ENCODE data around the gene PHF2. TPM values are rescaled to one million over a fixed set of nuclear protein-coding genes. Genes with fewer than 3 reads are reported as not detected.

PHF2 gene
- total RNA-seq, 1 experiment from 2014 or later: 26.3 TPM

DNA sequence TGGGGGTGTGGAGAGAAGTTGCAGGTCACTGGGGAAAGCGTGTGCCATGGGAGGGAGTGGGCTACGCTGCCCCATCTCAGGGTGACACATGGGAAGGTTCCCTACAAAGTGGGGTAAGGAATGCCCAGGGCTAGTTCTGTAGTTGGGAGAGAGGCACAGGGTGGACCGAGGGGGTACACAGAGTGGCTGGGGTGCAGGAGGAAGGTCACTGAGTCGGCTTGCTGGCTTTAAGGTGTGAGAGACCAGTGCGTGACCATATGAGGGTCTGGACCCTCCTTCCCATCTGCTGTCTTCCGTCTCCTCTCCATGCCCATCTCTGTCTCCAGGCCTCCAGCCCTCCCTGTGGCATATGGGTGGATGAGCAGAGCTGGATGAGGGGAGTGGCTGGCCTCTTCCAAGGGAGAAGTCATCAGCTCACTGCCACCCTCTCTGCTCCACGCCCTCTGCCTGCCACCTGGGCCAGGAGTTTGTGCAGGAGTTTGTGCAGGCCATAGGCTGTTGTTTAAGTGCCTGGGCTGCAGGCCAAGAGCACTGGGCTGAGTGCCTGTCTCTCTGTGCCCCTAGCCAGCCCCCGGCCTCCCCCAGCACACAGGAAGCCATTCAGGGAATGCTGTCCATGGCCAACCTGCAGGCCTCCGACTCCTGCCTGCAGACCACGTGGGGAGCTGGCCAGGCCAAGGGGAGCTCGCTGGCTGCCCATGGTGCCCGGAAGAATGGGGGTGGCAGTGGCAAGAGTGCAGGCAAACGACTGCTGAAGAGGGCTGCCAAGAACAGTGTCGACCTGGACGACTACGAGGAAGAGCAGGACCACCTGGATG, 96.8 kb downstream of the PHF2 start:
- TF ChIP-seq EZH2 (IDR thresholded peaks at IDR 0.05; ENCODE audit: low read depth): no peak
- TF ChIP-seq, protein P1, sequence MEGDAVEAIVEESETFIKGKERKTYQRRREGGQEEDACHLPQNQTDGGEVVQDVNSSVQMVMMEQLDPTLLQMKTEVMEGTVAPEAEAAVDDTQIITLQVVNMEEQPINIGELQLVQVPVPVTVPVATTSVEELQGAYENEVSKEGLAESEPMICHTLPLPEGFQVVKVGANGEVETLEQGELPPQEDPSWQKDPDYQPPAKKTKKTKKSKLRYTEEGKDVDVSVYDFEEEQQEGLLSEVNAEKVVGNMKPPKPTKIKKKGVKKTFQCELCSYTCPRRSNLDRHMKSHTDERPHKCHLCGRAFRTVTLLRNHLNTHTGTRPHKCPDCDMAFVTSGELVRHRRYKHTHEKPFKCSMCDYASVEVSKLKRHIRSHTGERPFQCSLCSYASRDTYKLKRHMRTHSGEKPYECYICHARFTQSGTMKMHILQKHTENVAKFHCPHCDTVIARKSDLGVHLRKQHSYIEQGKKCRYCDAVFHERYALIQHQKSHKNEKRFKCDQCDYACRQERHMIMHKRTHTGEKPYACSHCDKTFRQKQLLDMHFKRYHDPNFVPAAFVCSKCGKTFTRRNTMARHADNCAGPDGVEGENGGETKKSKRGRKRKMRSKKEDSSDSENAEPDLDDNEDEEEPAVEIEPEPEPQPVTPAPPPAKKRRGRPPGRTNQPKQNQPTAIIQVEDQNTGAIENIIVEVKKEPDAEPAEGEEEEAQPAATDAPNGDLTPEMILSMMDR (conservative IDR thresholded peaks at IDR 0.05): no peak
- H3K27ac ChIP-seq: no peak overlapping the region
- H3K4me2 ChIP-seq: no peak overlapping the region
- ChIA-PET CTCF (no interaction called here), POLR2A (ENCODE audit: unreplicated experiment) (no interaction called here)
- intact Hi-C loops (cut with micrococcal nuclease; ENCODE audit: unreplicated experiment): no loop called here
- no peak overlapping the region for H2AFZ ChIP-seq
- no TSS peak for BruUV-seq (replicated peaks)
- H3K27me3 ChIP-seq (ENCODE audit: insufficient read depth, low read depth): no peaks in the 10 kb centered on the region
- no peaks in the 10 kb centered on the region for H4K20me1 ChIP-seq (ENCODE audit: insufficient read depth)
- H3F3A ChIP-seq (ENCODE audit: insufficient read depth, low read depth): no peaks in the 10 kb centered on the region
- no peaks in the 10 kb centered on the region for H3K4me1 ChIP-seq (replicated peaks; ENCODE audit: insufficient read depth)
- no peak for DNase-seq
- no peaks in the 10 kb centered on the region for H3K9me3 ChIP-seq (ENCODE audit: insufficient read depth, low read depth)
- no peaks in the 10 kb centered on the region for H3K9me2 ChIP-seq (ENCODE audit: insufficient read depth)
- no peaks in the 10 kb centered on the region for H3K79me2 ChIP-seq (ENCODE audit: low read depth)
- H3K4me3 ChIP-seq: no peak overlapping the region
- H3K36me3 ChIP-seq (ENCODE audit: low read depth): no peaks in the 10 kb centered on the region

DNA sequence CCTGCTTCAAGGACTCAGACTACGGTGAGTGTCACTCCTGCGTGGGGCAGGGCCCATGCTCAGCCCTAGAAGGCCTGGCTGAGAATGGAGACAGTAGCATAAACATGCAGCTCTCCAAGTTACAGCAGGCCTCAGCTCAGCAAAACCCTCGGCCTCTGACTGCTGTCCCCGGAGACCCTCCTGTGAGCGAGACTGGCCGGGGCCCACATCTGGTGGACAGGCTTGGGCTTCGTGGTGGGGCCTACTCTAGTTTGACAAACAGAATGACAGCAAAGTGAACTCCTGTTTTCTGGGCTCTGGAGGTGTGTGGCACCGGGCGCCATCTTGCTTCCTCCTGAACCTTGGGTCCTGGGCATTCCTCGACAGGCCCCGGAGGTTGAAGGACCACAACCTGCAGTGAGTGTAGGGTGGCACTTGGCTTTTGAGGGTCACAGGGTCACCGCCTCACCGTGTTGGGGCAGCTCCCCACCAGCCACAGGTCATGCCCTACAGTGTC, 97.5 kb downstream of the PHF2 start:
- Histone ChIP-seq H2AFZ (no peak overlapping the region), H3K36me3 (ENCODE audit: low read depth) (no peaks in the 10 kb centered on the region), H4K20me1 (ENCODE audit: insufficient read depth) (no peaks in the 10 kb centered on the region), H3F3A (ENCODE audit: insufficient read depth, low read depth) (no peaks in the 10 kb centered on the region), H3K4me1 (replicated peaks; ENCODE audit: insufficient read depth) (no peaks in the 10 kb centered on the region), H3K27me3 (ENCODE audit: insufficient read depth, low read depth) (no peaks in the 10 kb centered on the region), H3K79me2 (ENCODE audit: low read depth) (no peaks in the 10 kb centered on the region), H3K9me2 (ENCODE audit: insufficient read depth) (no peaks in the 10 kb centered on the region), H3K4me2 (no peak overlapping the region), H3K9me3 (ENCODE audit: insufficient read depth, low read depth) (no peaks in the 10 kb centered on the region), H3K27ac (no peak overlapping the region), H3K4me3 (no peak overlapping the region)
- no peak for TF ChIP-seq EZH2 (IDR thresholded peaks at IDR 0.05; ENCODE audit: low read depth)
- TF ChIP-seq, protein P1 (conservative IDR thresholded peaks at IDR 0.05): no peak
- intact Hi-C loops (cut with micrococcal nuclease; ENCODE audit: unreplicated experiment): no loop called here
- no peak for DNase-seq
- CTCF ChIA-PET: no interaction called here
- POLR2A ChIA-PET (ENCODE audit: unreplicated experiment): no interaction called here
- BruUV-seq (replicated peaks): no TSS peak

DNA sequence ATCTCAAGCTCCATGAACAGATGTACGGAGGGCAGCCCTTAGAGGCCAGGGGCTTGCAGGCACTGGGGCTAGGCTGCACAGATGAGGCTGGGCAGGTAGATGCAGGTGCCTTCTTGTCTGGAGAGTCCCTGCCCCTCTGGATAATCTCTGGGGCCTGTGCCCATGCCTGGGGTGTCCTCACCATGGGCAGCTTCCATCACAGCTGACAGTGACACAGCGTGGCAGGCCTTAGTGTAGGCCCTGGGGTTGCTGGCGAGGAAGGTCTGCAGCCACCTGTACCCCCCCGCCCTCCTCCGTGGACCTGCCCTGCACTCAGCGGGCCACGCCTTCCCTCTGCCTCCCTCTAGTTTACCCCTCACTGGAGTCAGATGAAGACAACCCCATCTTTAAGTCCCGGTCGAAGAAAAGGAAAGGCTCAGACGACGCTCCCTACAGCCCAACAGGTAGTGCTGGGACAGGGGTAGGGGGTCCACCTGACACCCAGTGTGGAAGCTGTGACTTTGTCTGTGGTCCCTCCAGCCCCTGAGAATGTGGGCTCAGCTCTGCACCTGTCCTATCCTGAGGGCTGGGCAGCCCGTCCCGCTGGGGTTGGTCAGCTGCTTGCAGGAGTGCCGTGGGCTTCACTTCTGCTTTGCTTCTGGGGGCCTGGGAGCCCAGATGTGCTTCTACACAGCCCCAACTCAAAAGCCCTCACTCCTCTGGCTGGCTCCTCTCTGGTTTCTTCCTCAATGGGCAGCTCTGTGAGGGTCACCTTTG, 98.4 kb downstream of the PHF2 start:
- Histone ChIP-seq H3K27ac (no peak overlapping the region), H3K79me2 (ENCODE audit: low read depth) (no peaks in the 10 kb centered on the region), H3K4me3 (no peak overlapping the region), H3K4me1 (replicated peaks; ENCODE audit: insufficient read depth) (no peaks in the 10 kb centered on the region), H2AFZ (no peak overlapping the region), H3F3A (ENCODE audit: insufficient read depth, low read depth) (no peaks in the 10 kb centered on the region), H3K27me3 (ENCODE audit: insufficient read depth, low read depth) (no peaks in the 10 kb centered on the region), H4K20me1 (ENCODE audit: insufficient read depth) (no peaks in the 10 kb centered on the region), H3K9me2 (ENCODE audit: insufficient read depth) (no peaks in the 10 kb centered on the region), H3K9me3 (ENCODE audit: insufficient read depth, low read depth) (no peaks in the 10 kb centered on the region), H3K36me3 (ENCODE audit: low read depth) (no peaks in the 10 kb centered on the region), H3K4me2 (no peak overlapping the region)
- no peak for TF ChIP-seq EZH2 (IDR thresholded peaks at IDR 0.05; ENCODE audit: low read depth)
- TF ChIP-seq, protein P1 (conservative IDR thresholded peaks at IDR 0.05): no peak
- ChIA-PET CTCF (no interaction called here), POLR2A (ENCODE audit: unreplicated experiment) (no interaction called here)
- intact Hi-C loops (cut with micrococcal nuclease; ENCODE audit: unreplicated experiment): no loop called here
- DNase-seq: no peak
- no TSS peak for BruUV-seq (replicated peaks)
